H9 (cell line): Measurements from ENCODE around the gene UBE2Q2. TPM values are rescaled to one million over a fixed set of nuclear protein-coding genes. Genes with fewer than 3 reads are reported as not detected.
A peak's percentile ranks its signal among the peaks of the same experiment; 100 is the strongest.
"Not testable (repeated sequence)": the region's sequence is repeated elsewhere in the genome, so short reads cannot be mapped to it uniquely, and the experiment has no call there.

Experiments used
- DNase-seq: peaks from one replicate; pipeline ENCODE4 v3.0.0-alpha.2; 2017
- H2AFZ ChIP-seq: one replicate; pipeline ENCODE4 v1.6.1; 2013; ENCODE audit warnings: mild to moderate bottlenecking, low read length, control low read depth, moderate library complexity
- H2AK5ac ChIP-seq: 2 replicates; pipeline ENCODE4 v1.6.1; 2013; ENCODE audit warnings: low read length, control low read depth, mixed read lengths; ENCODE audit not compliant: insufficient read length
- H2BK120ac ChIP-seq: one replicate; pipeline ENCODE4 v1.6.1; 2013; ENCODE audit warnings: low read depth, mild to moderate bottlenecking, low read length, control low read depth, inconsistent platforms; ENCODE audit not compliant: poor library complexity, severe bottlenecking
- H2BK12ac ChIP-seq: 2 replicates; pipeline ENCODE4 v1.6.1; 2013; ENCODE audit warnings: low read length, control low read depth, mixed read lengths, low read depth; ENCODE audit not compliant: insufficient read length
- H2BK15ac ChIP-seq: 2 replicates; pipeline ENCODE4 v1.6.1; 2013; ENCODE audit warnings: low read depth, low read length, control low read depth
- H2BK20ac ChIP-seq: one replicate; pipeline ENCODE4 v1.6.1; 2013; ENCODE audit warnings: low read depth, mild to moderate bottlenecking, low read length, control low read depth, inconsistent platforms; ENCODE audit not compliant: poor library complexity, severe bottlenecking
- H2BK5ac ChIP-seq: 2 replicates; pipeline ENCODE4 v1.6.1; 2013; ENCODE audit warnings: low read length, control low read depth, mixed read lengths; ENCODE audit not compliant: insufficient read length
- H3K14ac ChIP-seq: 2 replicates; pipeline ENCODE4 v1.6.1; 2013; ENCODE audit warnings: low read length, control low read depth; ENCODE audit not compliant: insufficient read depth
- H3K18ac ChIP-seq: 2 replicates; pipeline ENCODE4 v1.6.1; 2013; ENCODE audit warnings: low read depth, mild to moderate bottlenecking, mixed read lengths, low read length, control low read depth; ENCODE audit not compliant: insufficient read length
- H3K23ac ChIP-seq: 2 replicates; pipeline ENCODE4 v1.6.1; 2013; ENCODE audit warnings: low read length, control low read depth, mixed read lengths, low read depth; ENCODE audit not compliant: insufficient read length
- H3K23me2 ChIP-seq: 2 replicates; pipeline ENCODE4 v1.6.1; 2013; ENCODE audit warnings: low read depth, mild to moderate bottlenecking, mixed read lengths, low read length, control low read depth; ENCODE audit not compliant: insufficient read length, poor library complexity, severe bottlenecking
- H3K27ac ChIP-seq: 2 replicates; pipeline ENCODE4 v1.5.1; 2013; ENCODE audit warnings: low read length, control low read depth, mixed read lengths, low read depth; ENCODE audit not compliant: insufficient read length
- H3K27me3 ChIP-seq: 2 replicates; pipeline ENCODE4 v1.6.1; 2013; ENCODE audit warnings: low read length, control low read depth, inconsistent platforms; ENCODE audit not compliant: insufficient read depth
- H3K4ac ChIP-seq: 2 replicates; pipeline ENCODE4 v1.6.1; 2013; ENCODE audit warnings: low read depth, mild to moderate bottlenecking, control low read depth, inconsistent platforms, low read length, moderate library complexity
- H3K4me1 ChIP-seq: 2 replicates; pipeline ENCODE4 v1.6.1; 2013; ENCODE audit warnings: low read length, control low read depth, inconsistent platforms; ENCODE audit not compliant: insufficient read depth
- H3K4me2 ChIP-seq: 2 replicates; pipeline ENCODE4 v1.6.1; 2013; ENCODE audit warnings: low read length, control low read depth, mixed read lengths; ENCODE audit not compliant: insufficient read length, insufficient read depth
- H3K56ac ChIP-seq: 2 replicates; pipeline ENCODE4 v1.6.1; 2013; ENCODE audit warnings: low read depth, mild to moderate bottlenecking, mixed read lengths, low read length, control low read depth; ENCODE audit not compliant: insufficient read length
- H3K79me1 ChIP-seq: 2 replicates; pipeline ENCODE4 v1.6.1; 2013; ENCODE audit warnings: low read depth, mild to moderate bottlenecking, moderate library complexity, low read length, control low read depth, inconsistent platforms; ENCODE audit not compliant: insufficient read depth, poor library complexity, severe bottlenecking
- H3K79me2 ChIP-seq: 2 replicates; pipeline ENCODE4 v1.6.1; 2013; ENCODE audit warnings: low read length, control low read depth, inconsistent platforms; ENCODE audit not compliant: insufficient read depth
- H3K9ac ChIP-seq: 2 replicates; pipeline ENCODE4 v1.6.1; 2013; ENCODE audit warnings: low read length, control low read depth, mixed read lengths; ENCODE audit not compliant: insufficient read length; ENCODE audit errors: extremely low read depth
- H3K9me3 ChIP-seq: one replicate; pipeline ENCODE4 v1.6.1; 2013; ENCODE audit warnings: low read depth, low read length, inconsistent platforms; ENCODE audit not compliant: control insufficient read depth
- H3T11ph ChIP-seq: one replicate; pipeline ENCODE4 v1.6.1; 2013; ENCODE audit warnings: mild to moderate bottlenecking, low read length, control low read depth, inconsistent platforms
- H4K20me1 ChIP-seq: one replicate; pipeline ENCODE4 v1.6.1; 2013; ENCODE audit not compliant: control insufficient read depth, insufficient read length, insufficient read depth
- H4K5ac ChIP-seq: 2 replicates; pipeline ENCODE4 v1.6.1; 2013; ENCODE audit warnings: low read depth, mild to moderate bottlenecking, mixed read lengths, low read length, control low read depth; ENCODE audit not compliant: insufficient read length
- H4K8ac ChIP-seq: replicated peaks from 2 replicates; pipeline ENCODE4 v1.6.1; 2013; ENCODE audit warnings: low read length, control low read depth, mixed read lengths, low read depth; ENCODE audit not compliant: insufficient read length
- H4K91ac ChIP-seq: 2 replicates; pipeline ENCODE4 v1.6.1; 2013; ENCODE audit warnings: low read depth, mild to moderate bottlenecking, moderate library complexity, mixed read lengths, low read length, control low read depth; ENCODE audit not compliant: insufficient read length
- H3K27ac Mint-ChIP-seq, 3 experiments: 2 replicates in 2 of 3; 3 replicates in 1 of 3; pipeline ENCODE4 v1.8.0; 2020 to 2021; ENCODE audit warnings: mixed read lengths in 3 of 3, mild to moderate bottlenecking in 1 of 3, moderate library complexity in 1 of 3
- H3K27me3 Mint-ChIP-seq: 2 replicates; pipeline ENCODE4 v1.8.0; 2021; ENCODE audit warnings: low read depth, mild to moderate bottlenecking, moderate library complexity, mixed read lengths
- H3K36me3 Mint-ChIP-seq, 3 experiments: 2 replicates in 2 of 3; 3 replicates in 1 of 3; pipeline ENCODE4 v1.8.0; 2020 to 2021; ENCODE audit warnings: low read depth in 3 of 3, mixed read lengths in 3 of 3; ENCODE audit not compliant: insufficient read depth in 1 of 3
- H3K4me1 Mint-ChIP-seq, 2 experiments: 2 replicates each; pipeline ENCODE4 v1.8.0; 2020; ENCODE audit warnings: mixed read lengths in 2 of 2
- H3K4me3 Mint-ChIP-seq, 2 experiments: 2 replicates in 1 of 2; 3 replicates in 1 of 2; pipeline ENCODE4 v1.8.0; 2020 to 2021; ENCODE audit warnings: mild to moderate bottlenecking in 2 of 2, mixed read lengths in 2 of 2, moderate library complexity in 1 of 2
- H3K9me3 Mint-ChIP-seq, 2 experiments: 2 replicates in 1 of 2; 3 replicates in 1 of 2; pipeline ENCODE4 v1.8.0; 2020; ENCODE audit warnings: mild to moderate bottlenecking in 2 of 2, mixed read lengths in 2 of 2, moderate library complexity in 1 of 2
- CTCF ChIP-seq: fragments of 200-600 bp; sonication (generic); conservative IDR thresholded peaks from 3 replicates; pipeline ENCODE4 v1.8.0; 2021; ENCODE audit warnings: antibody characterized with exemption, mild to moderate bottlenecking
- WGBS: extraction: QIAGEN DNeasy Blood & Tissue Kit; methylation state at CpG from one replicate; pipeline ENCODE4 v1.1.7; 2013; ENCODE audit warnings: missing lambda C conversion rate, low lambda C conversion rate, mixed read lengths; ENCODE audit not compliant: insufficient read length; ENCODE audit errors: extremely low coverage; 5-methylcytosine and 5-hydroxymethylcytosine counted together
- total RNA-seq: library from RNA; stranded (reverse); gene quantifications from 2 replicates; pipeline ENCODE4 v1.2.1, GENCODE V29; 2021

The UBE2Q2 gene
- total RNA-seq, 1 experiment from 2014 or later, result 29.6 TPM

- H4K5ac ChIP-seq, result no peak overlapping the region
- H3K23me2 ChIP-seq, result no peaks in the 10 kb centered on the region
- no peak overlapping the region for H4K8ac ChIP-seq
- no peak overlapping the region for H4K91ac ChIP-seq
- H2BK12ac ChIP-seq, result no peak overlapping the region
- no peak overlapping the region for H3K4me2 ChIP-seq
- H3K79me2 ChIP-seq, result no peaks in the 10 kb centered on the region; the same call in none of the 2 replicates
- no peak overlapping the region for H3K4ac ChIP-seq
- no peaks in the 10 kb centered on the region for H3K27me3 ChIP-seq
- Mint-ChIP-seq H3K27me3 (no peaks in the 10 kb centered on the region), H3K4me3 (no peak overlapping the region), H3K36me3 (peaks cover 11 to 38% (median 32%) of the 10 kb centered on the region in 3 experiments; a peak in 5 of 7 replicates), H3K27ac (peak overlapping the region in 2 of 3 experiments; percentile 13 to 58; a peak in 1 of 7 replicates), H3K9me3 (no peaks in the 10 kb centered on the region), H3K4me1 (peaks cover 31 to 38% of the 10 kb centered on the region in 2 experiments)
- DNase-seq, result no peak
- H3K9ac ChIP-seq, result no peak overlapping the region
- no peak overlapping the region for H3T11ph ChIP-seq
- H2BK5ac ChIP-seq, result no peak overlapping the region
- H3K9me3 ChIP-seq, result no peaks in the 10 kb centered on the region
- H2AK5ac ChIP-seq, result no peak overlapping the region
- no peak overlapping the region for H2BK15ac ChIP-seq
- no peak overlapping the region for H3K18ac ChIP-seq
- H3K27ac ChIP-seq, result no peak overlapping the region
- no peaks in the 10 kb centered on the region for H4K20me1 ChIP-seq
- H3K79me1 ChIP-seq, result no peaks in the 10 kb centered on the region
- no peak overlapping the region for H2BK20ac ChIP-seq
- H3K23ac ChIP-seq, result no peak overlapping the region
- TF ChIP-seq CTCF, result no peak
- no peak overlapping the region for H3K14ac ChIP-seq
- no CpG with 5 or more reads among the region's 5 CpGs for WGBS
- H3K4me1 ChIP-seq, result peaks cover 7% of the 10 kb centered on the region
- no peak overlapping the region for H2AFZ ChIP-seq
- H3K56ac ChIP-seq, result no peak overlapping the region
- no peak overlapping the region for H2BK120ac ChIP-seq
These were observed 21.2 kb downstream of the UBE2Q2 start for GRCh38 chr15:75864213-75865059.

- H3K27ac ChIP-seq, H4K8ac ChIP-seq, H2BK12ac ChIP-seq, DNase-seq, H3K14ac ChIP-seq, H2BK20ac ChIP-seq, H4K5ac ChIP-seq, H4K20me1 ChIP-seq, H3K9me3 Mint-ChIP-seq, H2BK120ac ChIP-seq, H3K18ac ChIP-seq, H2AK5ac ChIP-seq, H3K4me3 Mint-ChIP-seq, H3K4ac ChIP-seq, H2BK5ac ChIP-seq, H3K27me3 ChIP-seq, H3K4me2 ChIP-seq, H3K9ac ChIP-seq, H3K27me3 Mint-ChIP-seq, H3K23me2 ChIP-seq, H3K79me2 ChIP-seq, H3K9me3 ChIP-seq, H3K56ac ChIP-seq, H2BK15ac ChIP-seq, H3T11ph ChIP-seq, H2AFZ ChIP-seq, H4K91ac ChIP-seq, H3K23ac ChIP-seq, H3K79me1 ChIP-seq: not testable (repeated sequence)
- H3K4me1 Mint-ChIP-seq, result peaks cover 45 to 53% of the 10 kb centered on the region in 2 experiments
- peak overlapping the region in 2 of 3 experiments; percentile 8 to 86; a peak in 5 of 7 replicates for H3K27ac Mint-ChIP-seq
- H3K36me3 Mint-ChIP-seq, result peaks cover 10 to 42% (median 38%) of the 10 kb centered on the region in 3 experiments; a peak in 6 of 7 replicates
- peaks cover 11% of the 10 kb centered on the region for H3K4me1 ChIP-seq
- WGBS, result no CpG with 5 or more reads among the region's 1 CpG
These were observed 22.8 kb downstream of the UBE2Q2 start for GRCh38 chr15:75866045-75866444.
